T-helper 22 cell (primary cell): ENCODE data around the gene ARRB1.
A peak's percentile ranks its signal among the peaks of the same experiment; 100 is the strongest.

Experiments
- DNase-seq: peaks from one replicate; pipeline ENCODE4 v3.0.0-alpha.2; 2020; ENCODE audit warnings: low read depth

ARRB1 gene

GRCh38 chr11:75246671-75247350, 104.7 kb downstream of the ARRB1 start:
- DNase-seq, result no peak

GRCh38 chr11:75246006-75246670, 105.3 kb downstream of the ARRB1 start:
- no peak for DNase-seq

DNA sequence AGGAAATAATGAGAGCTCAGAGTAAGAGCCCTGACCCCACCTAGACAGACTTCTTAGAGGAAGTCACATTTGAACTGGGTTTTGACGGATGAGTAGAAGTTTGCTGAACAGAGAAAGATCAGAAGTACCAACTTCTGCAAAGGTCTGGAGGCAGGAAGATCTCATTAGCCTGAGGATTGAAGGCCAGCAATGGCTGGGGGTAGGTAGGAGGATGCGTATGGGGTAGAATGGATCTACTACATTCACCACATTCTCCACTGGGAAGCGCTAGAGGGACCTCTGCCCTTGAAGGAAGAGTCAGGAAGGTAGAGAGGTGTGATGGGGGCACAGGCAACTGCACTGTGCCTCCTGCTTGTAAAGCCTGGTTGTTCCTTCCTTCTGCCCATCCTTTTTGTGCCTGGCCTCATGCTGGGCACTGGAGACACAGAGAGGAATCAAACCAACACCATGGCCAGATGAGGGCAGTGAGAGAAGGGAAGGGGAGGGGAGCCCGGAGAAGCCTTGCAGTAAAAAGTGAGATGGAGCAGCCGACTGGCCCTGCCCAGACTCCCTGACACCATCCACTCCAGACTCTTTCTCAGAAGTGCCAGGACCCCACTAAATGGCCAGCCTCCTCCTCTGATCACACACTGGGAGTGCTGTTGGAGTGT, 106.0 kb downstream of the ARRB1 start:
- DNase-seq, result no peak

GRCh38 chr11:75244052-75244814, 107.2 kb downstream of the ARRB1 start:
- DNase-seq, result no peak

DNA sequence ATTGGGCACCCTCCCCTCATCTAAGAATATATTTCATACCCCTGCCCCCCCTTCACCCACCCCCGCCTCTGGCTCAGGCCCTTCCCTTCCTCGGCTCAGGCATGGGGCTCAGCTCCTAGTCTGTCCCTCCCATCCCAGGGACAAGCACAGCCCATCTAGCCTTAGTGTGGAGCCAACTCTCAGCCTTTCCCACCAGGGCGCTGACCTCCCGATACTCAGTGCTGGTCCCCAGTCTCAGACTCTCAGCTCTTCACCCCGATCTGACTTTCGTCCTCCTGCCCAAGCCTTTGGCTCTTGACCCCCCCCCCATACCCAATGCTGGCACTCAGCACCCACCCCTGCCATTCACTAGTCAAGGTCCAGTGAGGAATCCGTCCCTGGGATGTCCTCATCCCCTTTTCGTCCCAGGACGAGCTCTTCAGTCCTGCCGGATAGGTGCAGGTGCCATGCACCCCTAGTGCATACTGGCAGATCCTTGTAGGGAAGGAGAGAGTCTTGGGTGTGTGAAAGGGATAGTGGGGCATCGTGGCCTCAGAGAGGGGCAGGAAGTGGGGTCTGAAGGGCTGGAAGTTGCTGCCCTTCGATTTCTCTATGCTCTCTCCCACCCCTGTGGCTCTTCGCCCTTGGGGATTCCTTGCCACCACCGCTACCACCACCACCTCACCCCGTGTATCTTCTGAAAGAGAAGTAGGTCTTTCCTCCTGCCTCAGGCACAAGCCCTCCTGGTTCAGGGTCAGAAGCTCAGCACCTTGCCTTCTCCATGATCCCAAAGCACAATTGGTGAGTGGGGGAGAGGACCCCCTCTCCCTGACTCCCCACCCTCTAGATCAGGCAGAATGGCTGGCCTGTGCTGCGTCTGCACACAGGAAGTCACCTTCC, 108.5 kb downstream of the ARRB1 start:
- no peak for DNase-seq

DNA sequence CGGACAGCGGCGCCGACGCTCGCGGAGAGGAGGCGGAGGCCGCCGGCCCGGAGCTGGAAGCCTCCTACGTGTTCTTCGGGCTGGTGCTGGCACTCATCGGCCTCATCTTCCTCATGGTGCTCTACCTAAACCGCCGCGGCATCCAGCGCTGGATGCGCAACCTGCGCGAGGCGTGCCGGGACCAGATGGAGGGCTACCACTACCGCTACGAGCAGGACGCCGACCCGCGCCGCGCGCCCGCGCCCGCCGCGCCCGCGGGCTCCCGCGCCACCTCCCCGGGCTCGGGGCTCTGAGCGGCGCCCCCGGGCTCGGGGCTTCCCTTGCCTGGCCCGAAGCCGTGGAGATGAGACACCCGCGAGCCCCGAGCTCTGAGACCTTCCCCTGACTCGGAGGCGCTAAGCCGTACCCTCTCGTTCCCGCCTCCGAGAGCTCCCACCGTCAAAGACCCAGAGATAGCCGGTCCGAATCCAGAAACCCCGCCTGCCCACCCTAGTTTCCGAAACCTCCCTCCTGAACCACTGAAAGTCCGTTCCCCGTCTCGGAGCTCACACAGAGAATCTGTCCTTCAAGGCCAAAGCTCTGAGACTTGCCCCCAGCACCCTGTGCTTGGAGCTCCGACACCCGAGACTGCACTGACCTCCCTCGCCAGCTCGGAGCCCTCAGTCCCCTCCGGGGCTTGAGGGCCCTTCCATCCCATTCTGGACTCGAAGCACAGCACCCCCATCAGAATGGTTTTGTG, 109.4 kb downstream of the ARRB1 start:
- DNase-seq, result no peak

GRCh38 chr11:75241036-75241905, 110.2 kb downstream of the ARRB1 start:
- peak; percentile 62 for DNase-seq

DNA sequence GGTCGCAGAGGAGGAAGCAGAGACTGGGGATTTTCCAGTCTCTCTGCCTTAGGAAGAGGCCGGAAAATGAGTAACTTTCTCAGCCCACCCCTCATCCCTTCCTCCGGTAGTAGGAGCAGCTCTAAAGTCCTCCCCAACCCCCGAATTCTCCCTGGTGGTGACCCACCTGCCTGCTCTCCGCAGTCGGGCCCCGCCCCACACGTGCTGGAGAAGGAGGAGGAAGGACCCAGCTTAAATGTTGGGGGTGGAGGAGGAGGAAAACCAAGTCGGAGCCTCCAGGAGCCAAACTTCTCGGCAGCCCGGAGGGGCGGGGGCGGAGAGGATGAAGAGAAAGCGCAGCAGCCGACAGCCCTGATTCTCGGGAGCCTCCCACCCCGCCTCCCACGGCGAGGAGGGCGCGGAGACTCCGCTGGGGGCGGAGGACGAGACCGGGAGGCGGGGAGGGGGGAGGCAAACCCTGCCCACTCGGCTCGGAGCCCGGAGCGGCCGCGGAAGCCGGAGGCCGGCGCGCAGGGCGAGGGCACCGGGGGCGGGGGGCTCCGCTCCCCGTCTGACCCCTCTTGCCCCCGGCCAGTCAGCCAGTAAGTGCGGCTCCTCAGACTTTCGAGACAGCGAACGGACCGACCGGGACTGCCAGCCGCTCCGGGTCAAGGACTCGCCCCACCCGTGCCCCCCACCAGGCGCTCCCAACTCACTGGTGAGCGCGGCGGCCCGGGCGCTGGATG, 111.0 kb downstream of the ARRB1 start, which contains the start of gene TPBGL:
Gene TPBGL (plus strand): TSS at position 464 of the 725 bp plus-strand sequence. CDS start 276 bp downstream, outside the sequence.
- DNase-seq, result no peak

DNA sequence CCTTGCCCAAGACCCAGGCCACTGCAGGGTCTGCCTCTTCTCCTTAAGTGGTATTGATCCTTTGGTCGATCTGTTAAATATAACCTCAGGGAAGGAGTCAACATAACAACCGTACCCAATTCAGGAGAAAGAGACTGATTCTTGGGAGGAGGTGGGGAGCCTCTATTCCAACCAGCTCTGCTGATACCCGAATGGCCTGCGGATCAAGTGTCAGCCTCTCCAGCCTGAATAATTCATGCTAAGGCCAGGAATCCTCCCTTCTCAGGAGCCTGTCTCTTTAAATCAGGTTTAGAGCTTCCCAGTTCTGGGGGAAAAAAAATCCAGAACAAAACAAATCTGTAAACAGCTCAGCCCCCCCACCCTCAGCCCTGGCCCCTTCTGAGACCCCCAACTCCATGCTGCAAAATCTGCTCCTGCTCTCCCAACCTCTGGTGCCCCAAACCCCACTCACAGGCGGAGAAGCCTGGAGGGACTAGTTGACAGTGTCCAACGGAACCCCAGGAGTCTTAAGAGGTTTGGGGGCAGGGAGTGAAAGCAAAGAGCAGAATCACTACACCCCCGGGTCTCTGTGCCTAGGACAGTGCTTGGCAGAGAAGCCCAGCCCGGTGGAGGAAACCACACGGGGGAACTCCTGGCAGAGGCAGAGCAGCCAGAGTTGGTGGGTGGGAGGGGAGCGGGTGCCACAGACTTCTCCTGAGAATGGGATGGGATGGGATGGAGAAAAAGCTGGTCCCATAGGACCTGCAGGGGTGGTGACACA, 111.8 kb downstream of the ARRB1 start:
- no peak for DNase-seq

DNA sequence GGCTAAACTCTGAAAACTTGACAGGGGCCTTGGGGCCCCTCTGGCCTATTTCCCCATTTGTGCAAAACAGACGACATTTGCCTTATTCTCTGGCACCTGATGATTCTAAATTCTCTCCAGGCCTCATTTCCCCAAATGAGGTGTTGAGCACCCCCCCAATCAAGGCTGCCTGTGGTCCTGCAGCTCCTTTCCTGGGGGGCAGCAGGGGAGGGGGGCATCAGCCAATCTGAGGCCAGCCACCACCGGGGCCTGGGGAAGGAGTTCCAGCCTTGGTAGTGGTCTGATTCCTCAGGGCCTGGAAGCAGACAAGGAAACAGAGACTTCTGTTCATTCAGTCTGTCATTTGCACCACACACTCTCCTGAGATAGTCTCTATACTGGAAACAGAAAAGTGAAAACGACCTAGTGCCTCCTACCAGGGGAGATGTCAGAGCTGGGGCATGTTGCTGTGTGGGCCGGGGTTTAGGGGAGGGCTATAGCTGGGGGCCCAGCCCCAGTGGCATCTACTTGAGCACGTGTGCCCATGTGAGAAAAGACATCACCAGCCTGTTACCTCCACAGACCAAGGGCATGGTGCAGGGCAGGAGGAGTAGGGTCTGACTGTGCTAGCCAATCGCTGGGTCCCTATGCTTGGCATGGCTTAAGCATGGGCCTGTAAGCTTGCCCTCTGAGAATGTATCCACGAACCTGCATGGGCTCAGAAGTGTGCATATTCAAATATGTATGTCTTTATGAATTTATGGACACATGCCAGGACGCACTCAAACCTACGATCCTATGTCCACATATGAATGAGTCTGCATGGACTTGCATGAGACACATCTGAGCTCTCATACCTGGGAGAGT, 112.6 kb downstream of the ARRB1 start:
- no peak for DNase-seq

GRCh38 chr11:75237050-75237449, 114.4 kb downstream of the ARRB1 start:
- no peak for DNase-seq

- DNase-seq, result no peak
These were observed 115.4 kb downstream of the ARRB1 start for GRCh38 chr11:75236062-75236461.

- DNase-seq, result no peak
These were observed 117.7 kb downstream of the ARRB1 start for GRCh38 chr11:75233754-75234172.

DNA sequence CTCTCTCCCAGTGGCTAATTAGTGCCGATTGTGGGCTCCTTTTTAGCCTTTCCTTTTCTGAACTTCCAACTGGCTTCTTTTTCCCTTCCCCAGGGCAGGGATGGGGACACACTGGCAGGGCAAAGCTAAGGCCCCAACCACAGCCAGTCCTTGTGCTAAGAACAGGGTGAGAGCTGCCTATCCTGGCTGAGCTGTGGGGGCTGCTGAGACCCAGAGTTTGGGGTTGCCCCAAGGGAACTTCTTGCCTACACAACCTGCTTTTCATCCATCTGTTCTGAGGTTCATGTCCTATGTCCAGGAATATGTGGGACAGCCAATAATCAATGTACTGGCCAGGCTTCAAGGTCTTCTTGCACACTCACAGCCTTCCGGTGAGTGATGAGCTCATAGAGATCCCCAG, 120.8 kb downstream of the ARRB1 start:
- no peak for DNase-seq

DNA sequence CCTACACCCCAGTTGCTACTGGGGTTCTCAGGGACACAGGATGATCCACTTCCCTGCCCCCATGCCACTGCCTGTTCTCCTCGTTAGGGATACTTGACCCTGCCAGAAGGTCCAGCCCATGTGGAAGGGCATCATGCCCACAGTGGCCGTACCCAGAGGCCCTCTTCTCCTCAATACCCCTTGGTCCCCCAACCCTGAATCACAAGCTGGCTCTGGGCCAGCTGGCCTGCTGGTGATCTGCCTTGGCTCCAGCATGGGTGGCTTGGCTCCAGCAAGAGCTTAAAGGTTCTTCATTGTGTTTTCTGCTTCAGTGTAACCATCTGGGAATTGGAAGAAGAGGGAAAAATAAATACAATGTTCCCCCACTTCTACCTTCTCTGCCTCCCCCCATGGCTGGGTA, 122.0 kb downstream of the ARRB1 start:
- DNase-seq, result no peak

DNA sequence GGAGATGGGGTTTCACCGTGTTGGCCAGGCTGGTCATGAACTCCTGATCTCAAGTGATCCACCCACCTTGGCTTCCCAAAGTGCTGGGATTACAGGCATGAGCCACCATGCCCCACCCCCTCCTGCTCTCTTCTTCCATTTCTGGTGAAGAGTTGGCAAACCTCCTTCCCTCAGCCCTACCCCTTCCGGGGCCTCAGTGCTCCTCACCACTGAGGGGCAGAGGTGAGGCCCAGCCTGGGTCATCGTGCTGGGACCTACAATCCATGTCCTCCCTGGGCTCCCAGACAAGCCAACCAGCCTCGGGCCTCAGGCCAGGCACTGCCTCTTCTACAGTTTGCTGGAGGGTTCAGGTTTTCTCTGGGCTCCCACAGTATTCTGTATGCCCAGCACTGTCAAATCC, 125.7 kb downstream of the ARRB1 start:
- DNase-seq, result no peak

DNA sequence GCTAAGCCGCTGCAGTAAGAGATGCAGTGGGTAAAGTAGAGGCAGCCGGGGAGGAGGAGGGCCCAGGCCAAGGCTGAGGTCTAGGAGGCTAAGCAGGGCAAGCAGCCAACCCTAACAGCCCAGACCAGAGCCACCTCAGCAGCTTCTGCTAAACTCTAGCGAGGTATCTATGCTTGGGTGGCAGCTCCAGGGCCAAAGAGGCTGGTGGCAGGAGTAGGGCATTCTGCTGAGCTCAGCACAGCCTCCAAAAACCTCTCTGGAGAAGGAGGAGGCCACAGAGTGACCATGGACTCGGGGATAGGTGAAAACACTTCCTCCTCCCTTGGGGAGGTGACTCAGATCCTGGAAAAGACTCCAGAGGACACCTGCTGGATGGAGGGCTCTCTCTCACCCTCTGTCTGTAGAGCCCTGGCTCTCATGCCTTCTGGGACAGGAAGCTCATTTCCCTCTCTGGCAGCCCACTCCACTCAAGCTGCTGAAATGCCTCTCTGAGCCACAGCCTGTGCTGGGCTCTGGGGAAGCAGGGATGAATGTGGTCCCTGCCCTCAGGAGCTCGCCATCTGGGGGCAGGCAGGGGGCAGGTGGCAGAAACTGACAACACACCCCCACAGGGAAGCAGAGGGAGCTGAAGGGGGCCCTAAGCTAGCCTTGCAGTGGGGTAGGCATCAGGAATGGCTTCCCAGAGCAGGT, 127.4 kb downstream of the ARRB1 start:
- DNase-seq, result no peak
